ENCODE measurements around the gene KAT8.
"Not testable (repeated sequence)": the region's sequence is repeated elsewhere in the genome, so short reads cannot be mapped to it uniquely, and the experiment has no call there.

The KAT8 gene

DNA sequence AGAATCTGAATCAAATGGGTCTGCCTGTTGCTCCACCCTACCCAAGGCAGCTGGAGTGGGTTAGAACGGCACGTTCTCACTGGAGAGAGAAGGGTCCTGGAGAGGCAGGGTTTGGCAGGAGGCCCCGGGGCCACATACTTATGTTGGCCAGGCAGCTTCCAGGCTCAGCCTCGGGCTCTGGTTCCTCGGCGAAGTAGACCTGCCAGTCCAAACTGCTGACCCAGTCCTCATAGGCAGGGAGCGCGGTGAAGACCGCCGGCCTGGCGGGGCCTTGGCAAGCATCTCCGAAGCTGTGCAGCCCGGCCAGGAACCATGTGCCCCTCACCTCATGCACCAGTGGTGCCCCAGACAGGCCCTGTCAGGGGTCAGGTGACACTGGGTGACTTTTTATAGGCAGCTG lies 33.5 kb upstream of the KAT8 start:
- DNase-seq (ENCODE audit: low read depth): no peak

DNA sequence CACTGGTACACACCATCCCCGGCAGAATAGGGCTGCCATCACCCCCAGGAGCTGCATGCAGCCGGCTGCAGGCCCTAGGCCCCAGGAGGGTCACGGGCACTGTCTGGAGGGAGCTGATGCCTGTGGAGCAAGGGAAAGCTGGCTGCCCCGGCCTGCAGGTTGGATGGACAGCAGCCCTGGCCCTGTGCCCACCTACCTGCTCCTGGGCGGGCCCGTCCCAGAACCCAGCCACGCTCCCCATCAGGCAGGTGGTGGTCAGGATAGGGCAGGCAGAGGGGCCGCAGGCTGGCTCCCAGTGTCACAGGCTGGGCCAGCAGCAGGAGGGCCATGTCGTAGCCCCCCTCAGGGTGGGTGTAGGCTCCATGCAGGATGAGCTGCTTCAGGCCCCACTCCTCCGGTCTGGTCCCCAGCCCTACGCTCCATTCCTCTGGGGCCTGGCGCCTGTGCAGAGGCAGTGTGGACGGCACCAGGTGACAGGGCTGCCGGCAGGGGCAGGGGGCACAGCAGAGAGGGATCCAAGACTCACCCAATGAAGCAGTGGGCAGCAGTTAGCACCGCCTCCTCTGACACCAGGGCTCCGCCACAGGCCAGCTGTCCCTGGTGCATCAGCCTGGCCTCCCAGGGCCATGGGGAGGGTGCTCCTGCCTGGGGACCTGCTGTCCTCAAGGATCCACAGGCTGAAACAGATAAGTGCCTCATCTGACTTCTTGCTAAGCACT lies 32.7 kb upstream of the KAT8 start:
- DNase-seq (ENCODE audit: low read depth): no peak

DNA sequence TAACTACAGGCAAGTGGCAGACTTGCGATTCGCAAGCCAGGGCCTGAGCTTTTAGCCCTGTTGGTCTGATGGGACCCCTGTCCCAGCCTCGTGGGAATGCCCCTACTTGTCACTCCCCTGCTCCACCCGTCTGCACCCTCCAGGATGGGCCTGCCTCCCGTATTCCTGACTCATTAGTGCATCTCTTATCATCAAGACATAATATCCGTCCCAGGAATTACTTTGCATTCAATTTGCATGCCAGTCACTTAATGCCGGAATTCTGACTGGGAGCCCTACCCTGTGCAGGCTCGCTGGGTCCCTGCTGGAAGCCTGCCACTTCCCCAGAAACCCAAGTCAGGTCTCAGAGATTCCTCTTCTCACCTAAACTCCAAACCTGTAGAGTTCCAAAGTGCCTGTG lies 32.1 kb upstream of the KAT8 start:
- DNase-seq (ENCODE audit: low read depth): no peak

DNA sequence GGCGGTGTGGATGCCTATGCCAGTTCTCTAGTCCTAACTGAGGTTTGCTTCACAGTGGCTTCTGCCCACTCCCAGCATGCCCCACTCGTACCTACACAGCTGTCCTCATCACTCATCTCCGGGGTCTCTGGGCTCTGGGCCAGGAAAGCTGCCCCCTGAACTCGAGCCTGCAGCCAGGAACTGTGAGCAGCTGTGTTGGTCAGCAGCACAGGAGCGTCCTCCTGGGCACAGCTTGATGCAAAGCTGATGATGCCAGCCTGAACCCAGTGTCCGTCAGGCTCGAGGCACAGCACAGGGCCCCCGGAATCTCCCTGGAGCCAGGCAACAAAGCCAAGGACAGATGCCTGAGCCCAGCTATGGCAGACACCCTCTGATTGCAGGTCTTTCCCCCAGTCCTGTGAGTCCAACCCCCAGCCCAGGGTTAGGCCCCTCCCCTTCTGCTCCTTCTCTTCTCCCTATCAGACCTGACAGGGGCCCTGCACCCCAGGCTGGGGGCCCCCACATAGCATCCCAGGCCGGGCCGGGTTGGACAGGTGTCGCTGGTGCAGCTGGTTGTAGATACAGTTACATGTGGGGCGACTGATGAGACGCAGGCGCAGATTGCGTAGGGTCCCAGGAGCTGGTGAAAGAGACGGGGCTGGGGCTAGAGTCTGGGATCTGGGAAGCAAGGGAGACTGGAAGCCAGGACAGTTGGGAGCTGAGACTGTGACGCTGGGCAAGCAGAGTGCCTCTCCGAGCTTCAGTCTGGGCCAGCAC lies 31.4 kb upstream of the KAT8 start:
- DNase-seq (ENCODE audit: low read depth): no peak

GRCh38 chr16:31086629-31086906 lies 30.9 kb upstream of the KAT8 start:
- no peak for DNase-seq (ENCODE audit: low read depth)

DNA sequence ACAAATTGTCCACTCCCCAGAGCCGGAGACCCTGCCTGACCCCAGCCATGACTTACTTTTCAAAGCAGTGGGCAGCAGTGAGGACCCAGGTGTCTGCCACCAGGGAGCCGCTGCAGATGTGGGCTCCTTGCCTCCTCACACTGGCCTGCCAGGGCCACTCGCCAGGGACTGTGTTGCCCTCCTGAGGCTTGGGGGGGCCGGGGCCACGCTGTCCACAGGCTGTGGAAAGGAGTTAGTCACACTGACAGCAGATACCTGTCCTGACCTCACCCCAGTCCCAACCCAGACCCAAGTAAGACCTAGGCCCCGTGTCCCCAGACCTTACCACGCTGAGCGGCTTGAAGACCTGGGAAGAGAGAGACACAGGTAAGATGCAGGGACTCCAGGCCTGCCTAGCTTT lies 30.0 kb upstream of the KAT8 start:
- no peak for DNase-seq (ENCODE audit: low read depth)

DNA sequence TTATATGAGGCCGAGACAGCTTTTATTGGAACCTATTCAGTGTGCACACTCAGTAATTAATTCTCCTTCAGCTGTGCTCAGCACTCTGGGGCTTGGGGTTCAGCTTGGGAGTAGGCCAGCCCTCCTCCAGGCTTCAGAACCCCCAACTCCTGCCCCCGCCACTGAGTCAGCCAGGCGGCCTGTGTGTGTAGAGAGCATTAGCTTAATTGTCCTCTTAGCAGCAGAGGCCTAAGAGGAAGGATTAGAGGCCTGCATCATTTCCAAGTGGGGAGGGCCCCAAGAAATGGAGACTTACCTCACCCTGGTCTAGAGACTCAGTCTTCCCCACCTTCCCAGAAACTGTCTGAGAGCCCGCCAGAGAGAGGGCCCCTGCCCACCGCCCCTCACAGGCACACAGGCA lies 29.5 kb upstream of the KAT8 start:
- DNase-seq (ENCODE audit: low read depth): no peak

GRCh38 chr16:31088459-31089183 lies 28.8 kb upstream of the KAT8 start, which contains the start of gene PRSS53:
Gene PRSS53 (minus strand): TSS chr16:31088943. CDS start chr16:31088809, 134 bp downstream.
- no peak for DNase-seq (ENCODE audit: low read depth)

- DNase-seq (ENCODE audit: low read depth): no peak
Observed at GRCh38 chr16:31089199-31089598, 28.3 kb upstream of the KAT8 start.

DNA sequence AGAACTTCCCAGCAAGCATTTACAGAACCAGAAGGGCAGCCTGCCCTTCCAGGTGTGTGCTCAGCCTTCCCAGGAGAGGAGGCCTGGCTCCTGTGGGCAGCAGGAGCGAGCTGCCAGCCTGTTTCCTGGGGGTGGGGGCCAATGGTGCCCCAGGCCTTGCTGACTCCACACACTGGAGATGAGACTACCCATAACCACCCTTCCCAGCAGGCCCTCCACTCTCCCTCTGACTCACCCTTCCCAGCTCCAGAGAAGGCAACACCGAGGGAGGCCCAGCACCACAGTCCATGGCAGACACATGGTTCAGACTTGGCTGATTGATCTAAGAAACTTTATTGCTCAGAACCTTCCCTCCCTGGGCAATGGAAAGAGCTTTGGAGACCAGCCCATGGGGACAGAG lies 26.9 kb upstream of the KAT8 start:
- DNase-seq (ENCODE audit: low read depth): no peak

- no peak for DNase-seq (ENCODE audit: low read depth)
Observed at GRCh38 chr16:31092330-31092729, 25.1 kb upstream of the KAT8 start.

- DNase-seq (ENCODE audit: low read depth): no peak
Observed at GRCh38 chr16:31093132-31093703, 24.2 kb upstream of the KAT8 start.

- no peak for DNase-seq (ENCODE audit: low read depth)
Observed at GRCh38 chr16:31094088-31094423, 23.4 kb upstream of the KAT8 start.

GRCh38 chr16:31094424-31095120 lies 22.9 kb upstream of the KAT8 start, which contains the start of gene VKORC1:
Gene VKORC1 (minus strand): TSS chr16:31094797. CDS start chr16:31094729, 68 bp downstream.
- DNase-seq (ENCODE audit: low read depth): peak; percentile 89

- no peak for DNase-seq (ENCODE audit: low read depth)
Observed at GRCh38 chr16:31099860-31100638, 17.4 kb upstream of the KAT8 start.

DNA sequence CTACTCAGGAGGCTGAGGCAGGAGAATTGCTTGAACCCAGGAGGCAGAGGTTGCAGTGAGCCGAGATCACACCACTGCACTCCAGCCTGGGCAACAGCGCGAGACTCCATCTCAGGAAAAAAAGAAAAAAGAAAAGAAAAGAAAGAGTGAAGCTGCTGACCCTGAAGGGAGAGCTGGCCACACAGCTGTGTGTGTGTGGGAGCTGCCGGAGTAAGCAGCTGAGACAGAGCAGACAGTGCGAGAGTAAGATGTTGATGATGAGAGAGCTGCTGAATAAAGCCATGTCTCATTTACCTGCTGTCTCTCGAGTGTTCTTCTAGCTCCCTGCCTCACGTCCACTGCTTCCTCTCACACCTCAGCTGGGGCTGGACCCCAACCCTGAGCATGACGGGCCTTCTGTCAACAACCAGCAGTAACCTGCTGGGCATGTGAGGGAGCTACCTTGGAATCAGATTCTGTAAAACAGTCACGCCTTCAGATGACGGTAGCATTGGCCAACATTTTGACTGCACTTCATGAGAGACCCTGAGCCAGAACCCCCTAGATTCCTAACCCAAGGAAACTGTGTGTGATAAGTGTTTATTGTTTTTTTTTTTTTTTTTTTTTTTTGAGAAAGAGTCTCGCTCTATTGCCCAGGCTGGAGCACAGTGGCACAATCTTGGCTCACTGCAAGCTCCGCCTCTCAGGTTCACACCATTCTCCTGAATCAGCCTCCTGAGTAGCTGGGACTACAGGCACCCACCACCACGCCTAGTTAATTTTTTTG lies 16.4 kb upstream of the KAT8 start:
- DNase-seq (ENCODE audit: low read depth): not testable (repeated sequence)

- no peak for DNase-seq (ENCODE audit: low read depth)
Observed at GRCh38 chr16:31105677-31106213, 11.7 kb upstream of the KAT8 start.

GRCh38 chr16:31106509-31107464 lies 10.7 kb upstream of the KAT8 start:
- no peak for DNase-seq (ENCODE audit: low read depth)

DNA sequence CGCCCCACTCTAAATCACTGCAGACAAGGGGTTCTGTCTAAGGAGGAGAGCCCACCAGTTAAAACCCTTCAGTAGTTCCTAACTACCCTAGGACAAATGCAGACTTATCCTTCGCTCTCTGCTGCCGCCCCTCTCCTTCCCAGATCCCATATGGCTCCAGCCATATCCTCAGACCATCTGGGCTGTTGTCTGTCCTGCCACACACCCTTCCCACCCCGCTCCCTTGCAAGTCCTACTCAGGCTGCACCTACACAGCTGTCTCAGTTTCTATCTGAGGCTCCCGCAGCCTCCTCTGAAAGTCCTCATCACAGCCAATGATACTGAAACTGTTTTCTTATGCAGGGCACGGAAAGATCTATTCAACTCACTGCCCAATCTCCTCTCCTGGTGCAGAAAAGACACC lies 10.0 kb upstream of the KAT8 start:
- DNase-seq (ENCODE audit: low read depth): no peak
